Measurements from ENCODE around the gene ANKEF1.
"Not testable (repeated sequence)": the region's sequence is repeated elsewhere in the genome, so short reads cannot be mapped to it uniquely, and the experiment has no call there.

The ANKEF1 gene

DNA sequence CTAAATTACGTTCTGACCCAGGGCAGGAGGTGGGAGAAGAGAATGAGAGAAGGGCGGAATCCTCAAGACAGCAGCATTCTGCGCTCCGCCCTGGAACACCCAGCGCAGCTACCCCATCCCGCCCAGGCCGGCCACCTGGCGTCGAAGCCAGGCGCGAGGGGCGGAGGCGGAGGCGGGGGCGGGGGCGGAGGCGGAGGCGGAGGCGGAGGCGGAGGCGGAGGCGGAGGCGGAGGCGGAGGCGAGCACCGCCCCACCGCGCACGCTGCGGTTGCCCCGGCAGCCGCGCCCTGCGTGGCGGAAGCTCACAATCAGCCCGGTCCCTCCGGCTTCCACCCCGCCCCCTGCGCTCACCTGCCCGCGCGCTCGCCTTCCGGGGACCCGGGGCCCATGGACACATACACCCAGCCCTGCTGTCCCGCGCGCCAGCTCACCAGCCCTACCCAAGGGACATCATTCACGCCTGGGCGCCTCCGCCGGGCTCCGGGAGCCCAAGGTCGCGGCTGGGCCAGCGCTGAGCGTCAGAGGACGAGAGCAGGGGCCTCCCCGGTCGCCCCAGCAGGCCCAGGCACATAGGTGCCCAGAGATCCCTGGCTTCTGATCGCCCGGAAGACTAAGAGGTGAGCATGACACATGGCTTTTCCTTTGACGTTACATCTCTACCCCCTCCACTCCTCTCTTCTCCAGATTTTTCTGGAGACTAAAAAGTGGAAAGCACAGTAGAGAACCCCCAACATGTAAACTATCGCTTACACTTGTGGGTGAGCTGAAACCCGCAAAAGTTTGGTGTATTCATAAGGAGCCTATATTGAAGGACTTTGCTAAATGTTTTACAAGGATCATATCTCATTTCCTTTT, at the start of gene ANKEF1:
Gene ANKEF1 (plus strand): TSS at position 271 of the 855 bp plus-strand sequence. CDS start 3,315 bp downstream, outside the sequence.
- DNase-seq (ENCODE audit: low read depth in 2 of 2): no peak

- DNase-seq (ENCODE audit: low read depth in 2 of 2): no peak
Observed at GRCh38 chr20:9985281-9985680, 49.5 kb upstream of the ANKEF1 start.

GRCh38 chr20:9985773-9986172, 49.0 kb upstream of the ANKEF1 start:
- no peak for DNase-seq (ENCODE audit: low read depth in 2 of 2)

DNA sequence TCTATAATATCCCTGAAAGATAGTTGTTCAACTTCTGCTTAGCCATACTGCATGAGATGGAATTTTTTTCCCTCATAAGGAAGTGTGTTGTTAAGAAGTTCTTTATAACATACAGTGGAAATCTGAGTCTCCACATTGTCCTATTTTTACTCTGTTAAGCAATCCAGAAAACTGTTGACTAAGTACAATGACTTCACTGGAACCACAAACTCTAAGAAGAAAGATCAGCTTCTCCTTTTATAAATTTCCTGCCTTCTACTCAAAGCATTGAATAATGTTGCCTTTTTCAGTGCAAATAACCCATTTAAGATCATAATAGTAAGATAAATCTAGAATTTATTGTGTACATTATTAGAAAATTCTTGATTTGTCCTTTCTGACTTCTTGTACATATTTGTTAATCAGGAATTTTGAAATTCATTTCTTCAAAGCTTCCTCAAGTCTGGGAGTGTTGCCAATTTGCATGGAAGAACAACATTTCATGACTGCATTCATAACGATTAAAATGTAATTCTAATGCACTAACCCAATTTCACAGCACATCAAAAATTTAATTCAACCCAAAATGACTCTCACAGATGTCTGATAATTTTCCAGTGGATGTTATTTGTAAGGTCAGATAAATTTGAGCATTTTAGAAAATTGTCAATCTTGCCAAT, 45.6 kb upstream of the ANKEF1 start:
- DNase-seq (ENCODE audit: low read depth in 2 of 2): peak; percentile 50 to 51

DNA sequence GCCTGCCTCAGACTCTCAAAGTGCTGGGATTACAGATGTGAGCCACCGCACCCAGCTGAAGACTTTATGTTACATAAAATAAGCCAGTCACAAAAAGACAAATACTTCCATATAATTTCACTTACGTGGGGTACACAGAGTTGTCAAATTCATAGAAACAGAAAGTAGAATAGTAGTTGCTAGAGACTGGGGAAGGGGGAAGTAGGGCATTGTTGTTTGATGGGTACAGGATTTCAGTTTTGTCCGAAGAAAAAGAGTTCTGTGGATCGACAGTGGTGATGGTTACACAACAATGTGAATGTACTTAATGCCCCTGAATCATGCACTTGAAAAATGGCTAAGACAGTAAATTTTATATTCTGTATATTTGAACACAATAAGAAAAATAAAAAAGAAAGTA, 41.6 kb upstream of the ANKEF1 start:
- no peak for DNase-seq (ENCODE audit: low read depth in 2 of 2)

GRCh38 chr20:9994676-9995075, 40.1 kb upstream of the ANKEF1 start:
- DNase-seq (ENCODE audit: low read depth in 2 of 2): no peak

DNA sequence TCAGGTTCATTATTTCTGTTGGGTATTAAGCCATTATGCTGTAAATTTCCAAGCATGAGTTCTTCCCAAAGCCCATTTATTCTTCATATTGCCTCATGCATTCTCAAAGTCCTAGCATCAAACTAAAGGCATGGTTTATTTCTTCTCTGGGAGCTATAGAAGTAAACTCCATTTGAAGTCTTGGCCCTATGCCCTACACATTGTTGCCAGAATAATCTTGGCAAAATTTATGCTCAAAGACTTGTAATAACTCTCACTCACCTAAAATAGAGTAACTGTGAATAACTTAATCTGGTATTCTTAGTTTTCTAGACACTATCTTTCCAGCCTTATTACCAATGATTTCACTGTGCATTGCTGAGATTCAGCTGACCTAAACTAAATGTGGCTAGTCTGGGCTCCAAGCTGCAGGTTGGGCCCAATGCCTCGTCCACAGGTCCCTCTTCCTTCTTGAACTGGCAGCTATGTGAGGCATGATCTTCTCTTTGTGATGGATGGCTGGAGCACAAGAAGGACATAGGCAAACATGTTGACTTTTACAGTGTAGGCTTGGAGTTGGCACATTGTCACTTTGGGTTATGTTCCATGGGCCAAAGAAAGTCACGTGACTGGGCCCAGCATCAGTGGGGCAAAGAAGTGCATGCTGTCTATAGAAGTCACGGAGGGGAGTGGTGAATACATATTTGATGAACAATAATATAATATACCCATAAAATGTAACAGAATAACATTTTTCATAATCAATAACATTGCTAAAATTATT, 39.1 kb upstream of the ANKEF1 start:
- no peak for DNase-seq (ENCODE audit: low read depth in 2 of 2)

GRCh38 chr20:9996944-9997343, 37.8 kb upstream of the ANKEF1 start:
- DNase-seq (ENCODE audit: low read depth in 2 of 2): no peak

GRCh38 chr20:9999645-10000044, 35.1 kb upstream of the ANKEF1 start:
- no peak for DNase-seq (ENCODE audit: low read depth in 2 of 2)

GRCh38 chr20:10002866-10003265, 31.9 kb upstream of the ANKEF1 start:
- no peak for DNase-seq (ENCODE audit: low read depth in 2 of 2)

GRCh38 chr20:10004900-10005299, 29.9 kb upstream of the ANKEF1 start:
- no peak for DNase-seq (ENCODE audit: low read depth in 2 of 2)

- no peak for DNase-seq (ENCODE audit: low read depth in 2 of 2)
Observed at GRCh38 chr20:10005885-10006284, 28.9 kb upstream of the ANKEF1 start.

- DNase-seq (ENCODE audit: low read depth in 2 of 2): no peak
Observed at GRCh38 chr20:10006447-10007090, 28.2 kb upstream of the ANKEF1 start.

GRCh38 chr20:10007158-10007557, 27.6 kb upstream of the ANKEF1 start:
- no peak for DNase-seq (ENCODE audit: low read depth in 2 of 2)

GRCh38 chr20:10007747-10008146, 27.0 kb upstream of the ANKEF1 start:
- DNase-seq (ENCODE audit: low read depth in 2 of 2): no peak

DNA sequence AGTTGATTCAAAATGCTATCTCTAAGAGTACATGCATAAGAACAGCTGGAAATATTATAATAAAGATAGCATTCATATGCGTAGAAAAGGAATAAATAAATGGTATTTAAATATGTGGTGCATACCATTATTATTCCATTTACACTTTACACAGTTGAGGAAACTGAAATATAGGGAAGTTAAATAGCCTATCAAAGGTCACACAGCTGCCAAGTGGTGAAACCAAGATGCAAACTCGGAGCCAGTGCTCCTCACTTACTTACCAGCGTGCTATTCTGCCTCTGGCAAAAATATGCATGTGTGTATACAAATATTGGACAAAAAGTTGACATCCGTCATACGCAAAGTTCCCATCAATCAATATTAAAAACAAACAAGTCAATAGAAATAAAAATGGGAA, 22.3 kb upstream of the ANKEF1 start:
- DNase-seq (ENCODE audit: low read depth in 2 of 2): no peak

GRCh38 chr20:10014431-10014830, 20.4 kb upstream of the ANKEF1 start:
- DNase-seq (ENCODE audit: low read depth in 2 of 2): no peak

GRCh38 chr20:10020937-10021336, 13.8 kb upstream of the ANKEF1 start:
- DNase-seq (ENCODE audit: low read depth in 2 of 2): no peak

GRCh38 chr20:10022625-10023024, 12.2 kb upstream of the ANKEF1 start:
- no peak for DNase-seq (ENCODE audit: low read depth in 2 of 2)

- no peak for DNase-seq (ENCODE audit: low read depth in 2 of 2)
Observed at GRCh38 chr20:10023911-10024310, 10.9 kb upstream of the ANKEF1 start.

GRCh38 chr20:10031451-10032215, 3.2 kb upstream of the ANKEF1 start:
- DNase-seq (ENCODE audit: low read depth in 2 of 2): not testable (repeated sequence)
